Right lobe of liver (tissue), 6 donors: Measurements from ENCODE around the gene OAF. TPM values are rescaled to one million over a fixed set of nuclear protein-coding genes. Genes with fewer than 3 reads are reported as not detected.
A peak's percentile ranks its signal among the peaks of the same experiment; 100 is the strongest.

Experiments
- ATAC-seq, 4 donors: fragments of 200-7000 bp; cut with Tn5 transposase; one replicate each; pipeline ENCODE4 v1.9.1; 2020; ENCODE audit warnings: mild to moderate bottlenecking in 4 of 4, moderate library complexity in 4 of 4
- DNase-seq, 3 donors: peaks; one replicate each; pipeline ENCODE4 v3.0.0-alpha.2; 2020
- H3K27ac ChIP-seq, 3 donors: fragments of 200-600 bp; one replicate each; pipeline ENCODE4 v1.8.0; 2022
- H3K27me3 ChIP-seq, 2 donors: fragments of 200-600 bp; one replicate each; pipeline ENCODE4 v1.8.0; 2022
- H3K36me3 ChIP-seq, 4 donors: fragments of 200-600 bp; sonication (generic) in 1 of 4; one replicate each; pipeline versions ENCODE4 v1.5.1 to v1.8.0; 2017 to 2022; ENCODE audit warnings: control low read depth in 1 of 4
- H3K4me1 ChIP-seq, 4 donors: fragments of 200-600 bp; sonication (generic) in 1 of 4; one replicate each; pipeline versions ENCODE4 v1.5.1 to v1.8.0; 2017 to 2022; ENCODE audit warnings: control low read depth in 1 of 4
- H3K4me3 ChIP-seq, 3 donors: fragments of 200-600 bp; one replicate each; pipeline ENCODE4 v1.8.0; 2022
- H3K9me3 ChIP-seq, 4 donors: fragments of 200-600 bp; sonication (generic) in 1 of 4; one replicate each; pipeline versions ENCODE4 v1.5.1 to v1.8.0; 2017 to 2022; ENCODE audit warnings: control low read depth in 1 of 4
- CTCF ChIP-seq, 4 donors: fragments of 200-600 bp in 3 of 4; fragments of 450-650 bp in 1 of 4; IDR thresholded peaks; one replicate each; pipeline versions ENCODE4 v1.5.1 to v1.8.0; 2016 to 2022; ENCODE audit warnings: antibody characterized with exemption in 4 of 4, mild to moderate bottlenecking in 2 of 4
- POLR2A ChIP-seq: fragments of 450-650 bp; IDR thresholded peaks from one replicate; pipeline ENCODE4 v1.6.1; 2017; ENCODE audit warnings: antibody characterized with exemption, mild to moderate bottlenecking
- WGBS: methylation state at CpG from one replicate; pipeline ENCODE4 v1.1.6; 2018; ENCODE audit warnings: low coverage, low lambda C conversion rate; ENCODE audit not compliant: insufficient coverage; ENCODE audit errors: missing lambda C conversion rate; 5-methylcytosine and 5-hydroxymethylcytosine counted together
- intact Hi-C, 2 donors: fragments of 100-400 bp; cut with DNase I; formaldehyde crosslinking; loops; one replicate each; pipeline versions ENCODE4 v1.11.2 to v1.14.1; 2022
- total RNA-seq, 6 experiments: library from RNA; depleted of rRNA in 2 of 6; stranded (reverse); fragments of >200 nt in 2 of 6; fragmentation: NEBNext Ultra II Directional in 3 of 6; extraction: Animal tissue kit (Norgen Biotek cat#: 25700) in 3 of 6; gene quantifications; one replicate each; pipeline versions ENCODE4 v1.1.0 to v1.2.4, GENCODE V29; 2016 to 2023
- donor health status: DM: no; HTN: yes; CAD: no.
- donor health status: DM: no; HTN: no; CAD: no.
- donor health status: DM: no; HTN: no; CAD: no.
- donor health status: DM: no; HTN: yes; CAD: no.
- donor health status: DM: no; HTN: yes; CAD: no.

The OAF gene
- total RNA-seq, 6 experiments from 2014 or later, result 199 to 271 (median 220) TPM

DNA sequence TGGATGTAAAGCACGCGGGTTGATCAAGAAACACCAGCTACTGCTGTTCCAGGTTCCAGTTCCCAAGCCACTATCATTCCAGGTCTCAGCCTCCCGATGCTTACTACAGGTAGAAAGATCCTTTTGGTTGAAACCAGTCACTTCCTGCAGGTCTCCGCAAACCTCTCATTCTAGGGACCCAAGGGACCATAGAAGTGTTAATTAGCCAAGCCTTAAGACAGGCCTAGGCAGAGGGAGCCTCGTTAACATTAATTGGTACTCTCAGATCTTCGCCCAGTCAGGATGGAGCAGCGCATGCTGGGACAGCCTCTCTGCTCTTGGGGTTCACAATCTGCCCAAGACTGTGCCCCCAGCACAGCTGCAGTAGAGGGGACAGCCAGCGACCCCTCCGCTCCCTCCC, 11.2 kb upstream of the OAF start:
- WGBS, result 90% methylated on average over 5 of the region's 9 CpGs
- H3K27ac ChIP-seq, result no peak overlapping the region
- H3K27me3 ChIP-seq, result no peaks in the 10 kb centered on the region
- DNase-seq (no peak), ATAC-seq (no peak)
- intact Hi-C loops, result no loop called here
- TF ChIP-seq CTCF (IDR thresholded peaks at IDR 0.05) (no peak), POLR2A (no peak)
- no peaks in the 10 kb centered on the region for H3K36me3 ChIP-seq
- H3K4me1 ChIP-seq, result peaks cover 0 to 28% (median 9%) of the 10 kb centered on the region in 4 donors
- H3K4me3 ChIP-seq, result no peak overlapping the region
- H3K9me3 ChIP-seq, result no peaks in the 10 kb centered on the region

DNA sequence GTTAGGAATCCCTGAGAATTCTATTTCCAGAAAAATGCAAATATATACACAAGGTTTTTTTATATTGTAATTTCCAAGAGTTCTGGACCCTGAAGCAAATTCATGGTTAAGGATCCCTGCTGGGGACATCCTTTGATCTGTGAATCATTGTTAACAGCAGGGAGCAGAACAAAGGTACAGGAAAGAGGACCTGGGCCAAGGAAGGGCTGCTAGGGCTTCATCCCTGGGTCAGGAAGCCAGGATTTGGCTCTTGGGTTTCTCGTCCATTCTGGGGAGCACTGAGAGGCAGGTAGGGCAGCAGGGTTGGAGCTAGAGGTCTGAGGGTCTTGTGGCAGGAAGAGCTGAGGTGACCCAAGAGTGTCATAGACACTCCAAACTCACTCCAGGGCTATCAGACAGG, 10.2 kb upstream of the OAF start:
- intact Hi-C loops, result no loop called here
- TF ChIP-seq CTCF (IDR thresholded peaks at IDR 0.05), result no peak
- TF ChIP-seq POLR2A, result no peak
- Histone ChIP-seq H3K27ac (no peak overlapping the region), H3K27me3 (no peaks in the 10 kb centered on the region), H3K4me1 (peaks cover 0 to 31% (median 9%) of the 10 kb centered on the region in 4 donors), H3K4me3 (no peak overlapping the region), H3K36me3 (no peaks in the 10 kb centered on the region), H3K9me3 (no peaks in the 10 kb centered on the region)
- DNase-seq, result no peak
- no peak for ATAC-seq
- WGBS, result no CpG with 5 or more reads among the region's 1 CpG

DNA sequence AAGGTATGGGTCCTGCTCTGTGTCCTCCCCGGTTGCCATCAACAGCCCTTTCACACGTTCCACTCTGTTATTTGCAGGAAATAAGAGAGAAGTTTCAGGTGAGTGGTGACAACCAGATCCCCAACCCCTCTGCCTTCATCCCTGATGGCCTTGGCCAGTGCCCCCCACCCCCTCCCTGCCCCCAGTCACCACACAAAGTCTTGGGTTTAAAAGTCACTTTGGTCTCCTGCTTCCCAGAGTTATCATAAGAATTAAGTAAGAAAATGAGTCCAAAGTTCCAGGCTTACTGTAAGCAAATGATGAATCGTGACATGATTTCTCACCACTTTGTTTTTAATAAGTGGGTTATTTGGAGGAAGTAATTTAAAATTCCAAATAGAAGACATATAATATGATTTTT, 9.2 kb upstream of the OAF start:
- H3K27ac ChIP-seq, result no peak overlapping the region
- ATAC-seq, result no peak
- no peak overlapping the region for H3K4me3 ChIP-seq
- TF ChIP-seq POLR2A (no peak), CTCF (IDR thresholded peaks at IDR 0.05) (no peak)
- H3K36me3 ChIP-seq, result no peaks in the 10 kb centered on the region
- DNase-seq, result no peak
- intact Hi-C loops, result no loop called here
- H3K9me3 ChIP-seq, result no peaks in the 10 kb centered on the region
- 56% methylated on average over 1 of the region's 3 CpGs for WGBS
- no peaks in the 10 kb centered on the region for H3K27me3 ChIP-seq
- H3K4me1 ChIP-seq, result peaks cover 0 to 31% (median 9%) of the 10 kb centered on the region in 4 donors

DNA sequence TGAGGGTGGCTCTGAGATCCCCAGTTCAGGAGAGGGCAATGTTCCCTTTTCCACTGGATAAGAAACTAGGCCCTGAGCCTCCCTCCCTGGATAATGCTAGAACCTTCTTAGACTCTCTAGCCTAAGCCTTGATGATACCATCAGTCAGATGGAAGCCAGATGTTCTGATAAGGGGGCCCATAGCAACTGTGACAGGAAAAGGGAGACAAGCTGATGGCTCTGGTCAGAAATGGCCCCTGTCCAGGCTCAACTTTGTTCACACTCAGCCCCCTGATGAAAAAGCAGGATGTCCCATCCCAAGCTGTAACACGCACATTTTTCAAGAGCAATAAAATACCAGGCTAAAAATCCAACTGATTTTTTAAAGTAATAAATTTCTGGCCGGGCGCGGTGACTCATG, 7.2 kb upstream of the OAF start:
- DNase-seq (no peak), ATAC-seq (no peak)
- Histone ChIP-seq H3K36me3 (no peaks in the 10 kb centered on the region), H3K4me1 (peaks cover 0 to 32% (median 9%) of the 10 kb centered on the region in 4 donors), H3K4me3 (no peak overlapping the region), H3K27me3 (no peaks in the 10 kb centered on the region), H3K9me3 (no peaks in the 10 kb centered on the region), H3K27ac (no peak overlapping the region)
- intact Hi-C loops, result no loop called here
- TF ChIP-seq POLR2A, result no peak
- no peak for TF ChIP-seq CTCF (IDR thresholded peaks at IDR 0.05)
- WGBS, result 78% methylated on average over 1 of the region's 4 CpGs

DNA sequence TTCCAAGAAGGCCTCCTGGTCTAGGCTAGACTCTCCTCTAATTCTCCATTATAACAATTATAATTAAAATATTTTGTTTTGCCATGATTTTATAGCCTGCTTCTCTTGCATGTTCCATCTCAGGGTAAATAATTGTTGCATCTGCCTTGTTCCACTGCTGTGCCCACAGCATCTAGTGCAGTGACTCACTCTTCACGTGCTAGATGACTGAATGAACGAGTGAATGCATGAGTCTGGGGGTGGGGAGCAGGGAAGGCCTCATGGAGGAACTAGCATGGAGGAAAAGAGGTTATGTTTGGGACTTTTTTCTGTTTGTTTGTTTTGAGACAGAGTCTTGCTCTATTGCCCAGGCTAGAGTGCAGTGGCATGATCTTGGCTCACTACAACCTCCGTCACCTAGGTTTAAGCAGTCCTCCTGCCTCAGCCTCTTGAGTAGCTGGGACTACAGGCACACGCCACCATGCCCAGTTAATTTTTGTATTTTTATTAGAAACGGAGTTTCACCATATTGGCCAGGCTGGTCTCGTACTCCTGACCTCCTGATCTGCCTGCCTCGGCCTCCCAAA, 5.2 kb upstream of the OAF start:
- H3K4me1 ChIP-seq, result peaks cover 0 to 39% (median 16%) of the 10 kb centered on the region in 4 donors
- 82% methylated on average over 6 of the region's 7 CpGs for WGBS

More for the DNA sequence above, 5.2 kb upstream of the OAF start:
- intact Hi-C loops, result no loop called here
- Histone ChIP-seq H3K36me3 (no peaks in the 10 kb centered on the region), H3K4me3 (no peak overlapping the region), H3K9me3 (no peaks in the 10 kb centered on the region), H3K27ac (no peak overlapping the region), H3K27me3 (no peaks in the 10 kb centered on the region)
- peak in 1 of 4 donors; percentile 7 for ATAC-seq
- DNase-seq, result no peak
- TF ChIP-seq CTCF (IDR thresholded peaks at IDR 0.05), result no peak
- no peak for TF ChIP-seq POLR2A
